NCI-H1105 (cell line): ENCODE measurements around the gene LPCAT3.

ENCODE experiments used
- DNase-seq: peaks from one replicate; lab custom pipeline; 2025; lab: John Stamatoyannopoulos, UW

Gene LPCAT3

GRCh38 chr12:6952863-6953441 lies 65.3 kb downstream of the LPCAT3 start:
- no peak for DNase-seq

DNA sequence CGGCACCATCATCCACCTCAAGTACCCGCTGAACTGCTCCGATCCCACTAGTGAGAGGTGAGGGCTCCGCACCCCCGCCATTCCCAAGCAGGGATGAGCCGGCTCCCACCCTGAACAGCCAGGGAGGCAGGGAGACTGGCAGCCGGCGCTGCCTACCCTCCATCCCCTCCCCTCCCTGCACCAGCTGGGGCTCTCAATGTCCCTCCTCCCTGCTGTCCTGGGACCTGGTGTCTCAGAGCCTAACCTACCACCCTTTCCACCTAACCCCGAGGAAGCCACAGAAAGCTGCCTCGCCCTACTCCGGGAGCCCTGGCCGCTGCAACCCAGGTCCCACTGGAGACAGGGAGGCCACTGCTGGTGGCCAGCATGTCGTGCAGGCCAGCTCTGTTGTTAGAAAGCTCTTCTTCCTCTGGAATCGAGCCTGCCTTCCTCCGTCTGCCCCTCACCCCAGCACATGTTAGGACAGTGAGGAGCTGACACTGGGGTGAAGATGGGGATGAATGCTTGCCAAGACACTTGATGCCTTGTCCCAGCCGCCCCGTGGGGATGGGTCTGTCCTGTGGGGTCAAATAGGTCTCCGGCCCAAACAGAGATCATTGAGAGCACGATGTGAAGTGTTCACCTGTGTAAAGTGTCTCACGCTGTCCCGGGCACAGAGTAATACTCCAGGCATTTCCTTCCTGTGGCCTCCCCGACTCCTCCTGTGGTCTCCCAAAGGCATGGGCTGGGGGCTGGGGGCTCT lies 66.0 kb downstream of the LPCAT3 start:
- DNase-seq = no peak

- no peak for DNase-seq
Observed at GRCh38 chr12:6951551-6952120, 66.6 kb downstream of the LPCAT3 start.

GRCh38 chr12:6950811-6951540 lies 67.3 kb downstream of the LPCAT3 start, which contains the start of gene PTPN6:
PTPN6 (plus strand) TSS chr12:6951356; CDS start chr12:6951513, 157 bp downstream.
- DNase-seq = no peak

GRCh38 chr12:6950401-6950801 lies 67.9 kb downstream of the LPCAT3 start:
- no peak for DNase-seq

- no peak for DNase-seq
Observed at GRCh38 chr12:6948873-6949594, 69.2 kb downstream of the LPCAT3 start.

GRCh38 chr12:6947615-6948014 lies 70.7 kb downstream of the LPCAT3 start:
- no peak for DNase-seq

GRCh38 chr12:6946920-6947374 lies 71.3 kb downstream of the LPCAT3 start:
- DNase-seq = no peak

- peak; percentile 95 for DNase-seq
Observed at GRCh38 chr12:6946033-6946919, 72.0 kb downstream of the LPCAT3 start.

GRCh38 chr12:6945613-6946012 lies 72.7 kb downstream of the LPCAT3 start:
- no peak for DNase-seq

GRCh38 chr12:6944381-6945186 lies 73.7 kb downstream of the LPCAT3 start:
- DNase-seq = peak; percentile 95

DNA sequence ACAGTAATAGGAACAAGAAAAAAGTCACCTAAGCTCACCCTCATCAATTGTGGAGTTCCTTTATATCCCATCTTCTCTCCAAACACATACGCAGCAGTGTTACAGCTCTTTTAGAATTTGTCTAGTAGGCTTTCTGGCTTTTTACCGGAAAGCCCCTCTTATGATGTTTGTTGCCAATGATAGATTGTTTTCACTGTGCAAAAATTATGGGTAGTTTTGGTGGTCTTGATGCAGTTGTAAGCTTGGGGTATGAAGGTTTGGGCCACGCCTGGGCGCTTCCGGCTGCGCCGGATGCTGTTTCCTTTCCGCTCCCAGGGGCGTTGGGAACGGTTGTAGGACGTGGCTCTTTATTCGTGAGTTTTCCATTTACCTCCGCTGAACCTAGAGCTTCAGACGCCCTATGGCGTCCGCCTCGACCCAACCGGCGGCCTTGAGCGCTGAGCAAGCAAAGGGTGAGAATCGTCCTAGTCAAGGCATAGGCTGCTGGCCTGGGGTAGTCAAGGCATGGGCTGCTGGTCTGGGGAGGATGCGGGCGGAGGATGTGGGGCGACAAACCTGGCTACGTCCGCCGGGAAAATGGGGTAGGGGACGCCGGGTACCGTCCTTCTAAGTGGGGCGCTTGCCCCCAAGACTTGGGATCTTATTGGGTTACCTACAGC lies 74.4 kb downstream of the LPCAT3 start, which contains the start of the genes C12orf57 and RNU7-1:
Gene C12orf57 (plus strand): TSS at position 301 of the 659 bp plus-strand sequence. CDS start 100 bp downstream, at position 401.
Gene RNU7-1 (plus strand): TSS at position 95 of the 659 bp plus-strand sequence.
- DNase-seq = peak; percentile 87

DNA sequence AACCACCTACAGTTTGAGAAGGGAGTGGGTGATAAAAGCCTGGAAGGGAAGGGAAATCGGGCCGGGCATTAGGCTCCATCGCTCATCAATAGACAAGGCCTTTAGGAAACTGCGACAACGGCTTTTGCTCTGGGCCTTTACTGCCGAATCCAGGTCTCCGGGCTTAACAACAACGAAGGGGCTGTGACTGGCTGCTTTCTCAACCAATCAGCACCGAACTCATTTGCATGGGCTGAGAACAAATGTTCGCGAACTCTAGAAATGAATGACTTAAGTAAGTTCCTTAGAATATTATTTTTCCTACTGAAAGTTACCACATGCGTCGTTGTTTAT lies 74.9 kb downstream of the LPCAT3 start:
- peak; percentile 84 for DNase-seq

GRCh38 chr12:6942331-6942665 lies 76.0 kb downstream of the LPCAT3 start:
- no peak for DNase-seq

GRCh38 chr12:6941782-6942181 lies 76.5 kb downstream of the LPCAT3 start:
- DNase-seq = no peak

DNA sequence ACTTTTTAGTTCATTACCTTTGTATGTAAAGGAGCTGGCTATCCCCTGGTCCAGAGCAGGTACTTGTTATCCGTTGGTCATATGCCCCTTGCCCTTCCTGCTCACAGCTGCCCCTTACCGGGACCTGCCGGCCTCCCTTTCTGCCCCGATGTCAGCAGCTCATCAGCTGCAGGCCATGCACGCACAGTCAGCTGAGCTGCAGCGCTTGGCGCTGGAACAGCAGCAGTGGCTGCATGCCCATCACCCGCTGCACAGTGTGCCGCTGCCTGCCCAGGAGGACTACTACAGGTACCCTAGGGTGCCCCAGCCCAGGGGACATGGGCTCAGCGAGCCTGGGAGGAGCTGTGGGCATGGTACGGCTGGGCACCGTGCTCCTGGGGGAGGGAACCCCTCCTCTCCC lies 77.0 kb downstream of the LPCAT3 start:
- no peak for DNase-seq

GRCh38 chr12:6939191-6939540 lies 79.1 kb downstream of the LPCAT3 start:
- DNase-seq = no peak

- DNase-seq = no peak
Observed at GRCh38 chr12:6938353-6939190, 79.7 kb downstream of the LPCAT3 start.
